T-helper 1 cell treated with Interleukin-12 subunit alpha and Interleukin-12 subunit beta and Interleukin-4 antibody, amounts not matched to agents 30 ng/mL and 1 ng/mL, for 36 hours (primary cell): ENCODE measurements around the gene CENPQ. TPM values are rescaled to one million over a fixed set of nuclear protein-coding genes. Genes with fewer than 3 reads are reported as not detected.
"Not testable (repeated sequence)": the region's sequence is repeated elsewhere in the genome, so short reads cannot be mapped to it uniquely, and the experiment has no call there.

Experiments
- intact Hi-C: fragments of 100-400 bp; cut with micrococcal nuclease; formaldehyde crosslinking; loops from one replicate; pipeline ENCODE4 v1.15.1; 2024
- total RNA-seq: library from RNA; stranded (reverse); gene quantifications from 2 replicates; pipeline ENCODE4 v1.2.3, GENCODE V29; 2022

CENPQ gene, protein sequence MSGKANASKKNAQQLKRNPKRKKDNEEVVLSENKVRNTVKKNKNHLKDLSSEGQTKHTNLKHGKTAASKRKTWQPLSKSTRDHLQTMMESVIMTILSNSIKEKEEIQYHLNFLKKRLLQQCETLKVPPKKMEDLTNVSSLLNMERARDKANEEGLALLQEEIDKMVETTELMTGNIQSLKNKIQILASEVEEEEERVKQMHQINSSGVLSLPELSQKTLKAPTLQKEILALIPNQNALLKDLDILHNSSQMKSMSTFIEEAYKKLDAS
- total RNA-seq = 11.9 and 13.7 TPM in 2 replicates

DNA sequence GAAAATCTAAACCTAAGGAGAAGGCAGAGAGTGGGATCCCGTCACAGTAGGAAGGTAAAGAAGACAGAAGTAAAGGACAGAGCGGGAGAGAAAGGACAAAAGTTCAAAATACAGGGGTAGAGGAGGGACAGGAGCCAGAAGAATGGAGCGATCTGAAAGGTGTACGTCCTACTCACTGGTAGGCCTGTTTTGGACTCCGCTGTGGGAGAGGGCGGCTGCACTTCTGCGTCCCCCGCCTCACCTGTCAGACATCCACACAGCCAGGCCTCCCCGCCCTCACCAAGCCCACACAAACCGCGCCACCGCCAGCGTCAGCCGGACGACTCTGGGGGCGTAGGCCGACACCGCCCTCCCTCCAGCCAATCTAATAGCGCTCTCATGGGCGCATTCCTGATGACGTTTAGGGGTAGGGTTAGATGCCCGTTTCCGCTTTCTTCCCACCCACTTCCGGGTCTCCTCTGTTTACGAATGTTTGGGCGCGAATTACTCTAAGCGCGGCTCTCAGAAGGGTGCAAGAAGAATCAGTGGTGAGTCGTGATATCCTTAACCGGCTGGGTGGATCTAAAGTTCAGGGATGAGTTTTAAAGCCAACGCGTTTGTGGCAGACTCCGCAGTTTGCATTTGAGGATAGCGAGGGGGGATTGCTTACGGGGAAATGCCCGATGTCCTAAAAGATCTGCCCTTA, at the start of gene CENPQ, which contains the start of gene MMUT:
CENPQ (plus strand) TSS at position 444 of the 685 bp plus-strand sequence. CDS start 6,807 bp downstream, outside the sequence.
MMUT (minus strand) TSS at position 327 of the 685 bp plus-strand sequence. CDS start 3,787 bp downstream, outside the sequence.
- intact Hi-C loops = loop anchor here (1.0 to 2.0 kb wide), 5 partner anchors 8 to 1984 kb away; partner anchors contain the start of gene C6orf141

DNA sequence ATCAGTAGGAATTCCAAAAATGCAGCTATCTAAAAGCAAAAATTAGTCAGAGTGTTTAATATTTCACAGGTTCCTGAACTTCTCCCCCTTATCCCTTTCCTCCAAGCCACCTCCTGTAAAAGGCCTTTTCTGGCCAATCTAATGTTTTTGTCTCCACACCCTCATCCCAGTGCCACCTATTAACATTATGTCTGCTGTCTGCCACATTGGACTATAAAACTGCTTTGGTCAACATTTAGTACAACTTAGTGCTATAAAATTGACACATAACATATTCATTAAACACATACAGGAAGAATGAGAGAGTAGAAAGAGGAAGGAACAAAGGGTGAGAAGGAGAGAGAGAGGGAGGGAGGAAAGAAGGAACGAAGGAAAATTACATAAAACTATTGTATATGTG, 47.8 kb upstream of the CENPQ start:
- intact Hi-C loops = no loop called here

DNA sequence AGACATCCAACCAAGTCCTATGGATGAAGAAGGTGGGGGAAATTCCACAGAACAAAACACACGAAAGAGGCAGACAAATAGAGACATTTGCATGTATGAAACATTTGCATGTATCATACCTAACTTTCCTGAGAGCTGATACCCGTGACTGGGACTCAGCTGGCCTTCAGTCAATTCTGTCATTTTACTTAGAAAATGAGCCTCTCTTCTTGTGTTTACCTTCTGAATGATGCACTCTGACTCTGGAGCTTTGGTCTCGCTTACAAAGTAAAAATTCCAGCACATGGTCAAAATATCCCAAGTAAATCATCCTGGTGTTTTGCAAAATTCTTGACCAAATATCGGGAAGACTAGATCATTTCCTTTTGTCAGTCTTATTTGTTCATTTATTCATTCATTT, 47.0 kb upstream of the CENPQ start:
- intact Hi-C loops = no loop called here

GRCh38 chr6:49423817-49424216, 39.4 kb upstream of the CENPQ start:
- intact Hi-C loops = no loop called here

DNA sequence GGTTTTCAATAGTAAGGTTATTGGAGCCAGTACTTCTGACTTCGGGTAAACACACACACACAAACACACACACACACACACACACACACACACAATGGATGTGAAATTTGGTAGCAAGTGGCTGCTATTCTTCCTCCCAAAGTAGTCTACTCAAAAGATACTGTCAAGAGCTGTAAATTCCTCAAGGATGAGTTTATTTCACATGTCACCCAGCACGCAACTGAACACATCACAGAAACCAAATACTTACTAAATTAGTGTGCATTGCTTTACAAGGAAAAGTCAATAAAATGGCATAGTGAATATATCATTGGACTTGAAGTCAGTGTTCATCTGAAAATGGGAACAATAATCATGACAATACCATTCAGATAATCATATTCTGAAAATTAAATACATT, 33.0 kb upstream of the CENPQ start:
- intact Hi-C loops = no loop called here

DNA sequence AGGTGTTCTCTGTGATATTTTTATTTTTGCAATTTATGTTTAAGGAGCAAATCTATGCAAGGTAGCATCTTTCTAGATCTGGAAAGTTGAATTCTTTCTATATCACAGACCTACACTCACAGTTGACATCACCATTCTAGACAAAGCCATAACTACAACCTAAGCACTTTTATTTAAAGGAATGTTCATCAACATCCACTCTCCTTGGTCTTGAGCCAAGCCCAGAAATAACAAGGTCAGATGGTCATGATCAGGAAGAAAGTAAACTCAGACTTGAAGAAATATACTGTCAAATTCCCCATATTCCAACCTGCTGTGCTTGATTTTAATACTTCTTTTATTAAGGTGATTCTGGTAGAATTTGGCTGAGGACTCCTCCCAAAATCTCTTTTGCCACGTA, 32.3 kb upstream of the CENPQ start:
- intact Hi-C loops = no loop called here

GRCh38 chr6:49453221-49453620, 9.9 kb upstream of the CENPQ start:
- intact Hi-C loops = loop anchor here (1.0 kb wide), 1 partner anchor 396 kb away; no protein-coding TSS in a partner anchor

- intact Hi-C loops = loop anchor here (1.0 kb wide), 1 partner anchor 8 kb away; the partner anchor contains the start of genes CENPQ and MMUT
Observed at GRCh38 chr6:49454787-49455709, 8.1 kb upstream of the CENPQ start.

- intact Hi-C loops = no loop called here
Observed at GRCh38 chr6:49457771-49458170, 5.4 kb upstream of the CENPQ start.

GRCh38 chr6:49462071-49462470, 1.1 kb upstream of the CENPQ start:
- intact Hi-C loops = loop anchor here (2.0 kb wide), 4 partner anchors 71 to 1983 kb away; partner anchors contain the start of gene C6orf141

- intact Hi-C loops = loop anchor here (2.0 kb wide), 4 partner anchors 70 to 1984 kb away; partner anchors contain the start of gene C6orf141
Observed at GRCh38 chr6:49462599-49462926, 607 bp upstream of the CENPQ start.

DNA sequence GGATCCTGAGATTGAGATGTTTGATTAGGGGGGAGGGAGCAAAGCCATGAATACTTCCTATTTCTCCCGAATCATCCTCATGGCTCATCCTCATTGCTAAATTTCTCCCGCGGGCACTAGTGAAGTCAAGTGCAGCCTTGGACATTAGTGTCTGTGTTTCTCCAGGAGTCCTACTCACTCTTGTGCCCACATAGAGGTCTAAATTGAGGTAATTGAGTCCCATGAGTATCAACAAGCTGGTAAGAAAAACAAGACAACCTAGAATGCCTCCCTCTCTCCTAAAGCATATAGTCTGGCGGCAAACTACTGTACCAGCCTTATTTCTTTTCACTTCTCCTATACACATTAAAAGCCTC, 420 bp downstream of the CENPQ start:
- intact Hi-C loops = loop anchor here (1.0 to 2.0 kb wide), 5 partner anchors 8 to 1985 kb away; partner anchors contain the start of gene C6orf141

GRCh38 chr6:49464691-49465090, 1.5 kb downstream of the CENPQ start:
- intact Hi-C loops = no loop called here

DNA sequence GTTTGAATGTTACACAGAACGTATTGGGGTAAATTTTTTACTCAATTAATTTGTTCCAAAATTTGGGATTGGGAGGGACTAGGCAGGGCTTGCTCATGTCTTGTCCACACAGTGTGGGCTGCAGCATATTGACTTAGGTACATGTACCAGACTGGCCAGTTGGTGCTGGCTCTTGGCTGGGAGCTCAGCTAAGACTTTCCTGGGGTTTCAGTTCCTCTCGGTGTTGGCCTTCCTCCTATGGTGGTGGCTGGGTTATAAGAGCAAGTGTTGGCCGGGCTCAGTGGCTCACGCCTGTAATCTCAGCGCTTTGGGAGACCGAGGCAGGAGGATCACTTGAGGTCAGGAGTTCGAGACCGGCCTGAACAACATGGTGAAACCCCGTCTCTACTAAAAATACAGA, 4.9 kb downstream of the CENPQ start:
- intact Hi-C loops = no loop called here

- intact Hi-C loops = not testable (repeated sequence)
Observed at GRCh38 chr6:49476564-49476963, 13.4 kb downstream of the CENPQ start.

DNA sequence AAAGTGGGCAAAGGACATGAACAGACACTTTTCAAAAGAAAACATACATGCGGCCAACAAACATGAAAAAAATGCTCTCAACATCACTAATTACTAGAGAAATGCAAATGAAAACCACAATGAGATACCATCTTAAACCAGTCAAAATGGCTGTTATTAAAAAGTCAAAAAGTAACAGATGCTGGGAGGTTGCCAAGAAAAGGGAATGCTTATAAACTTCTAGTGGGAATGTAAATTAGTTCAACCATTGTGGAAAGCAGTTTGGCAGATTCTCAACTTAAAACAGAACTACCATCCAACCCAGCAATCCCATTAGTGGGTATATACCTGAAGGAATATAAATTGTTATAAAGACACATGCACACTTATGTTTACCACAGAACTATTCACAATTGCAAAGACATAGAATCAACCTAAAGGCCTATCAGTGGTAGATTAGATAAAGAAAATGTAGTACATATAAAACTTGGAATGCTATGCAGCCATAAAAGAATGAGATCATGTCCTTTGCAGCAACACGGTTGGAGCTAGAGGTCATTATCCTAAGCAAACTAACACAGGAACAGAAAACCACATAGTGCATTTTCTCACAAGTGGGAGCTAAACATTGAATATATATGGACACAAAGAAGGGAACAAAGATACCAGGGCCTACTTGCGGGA, 16.3 kb downstream of the CENPQ start:
- intact Hi-C loops = no loop called here

DNA sequence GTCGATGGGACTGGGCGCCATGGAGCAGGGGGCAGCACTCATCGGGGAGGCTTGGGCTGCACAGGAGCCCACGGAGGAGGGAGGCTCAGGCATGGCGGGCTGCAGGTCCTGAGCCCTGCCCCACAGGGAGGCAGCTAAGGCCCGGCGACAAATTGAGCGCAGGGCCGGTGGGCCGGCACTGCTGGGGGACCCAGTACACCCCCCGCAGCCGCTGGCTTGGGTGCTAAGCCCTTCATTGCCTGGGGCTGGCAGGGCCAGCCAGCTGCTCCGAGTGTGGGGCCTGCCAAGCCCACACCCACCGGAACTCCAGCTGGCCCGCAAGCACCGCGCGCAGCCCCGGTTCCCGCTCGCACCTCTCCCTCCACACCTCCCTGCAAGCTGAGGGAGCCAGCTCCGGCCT, 18.7 kb downstream of the CENPQ start:
- intact Hi-C loops = not testable (repeated sequence)

- intact Hi-C loops = not testable (repeated sequence)
Observed at GRCh38 chr6:49483380-49483779, 20.2 kb downstream of the CENPQ start.

DNA sequence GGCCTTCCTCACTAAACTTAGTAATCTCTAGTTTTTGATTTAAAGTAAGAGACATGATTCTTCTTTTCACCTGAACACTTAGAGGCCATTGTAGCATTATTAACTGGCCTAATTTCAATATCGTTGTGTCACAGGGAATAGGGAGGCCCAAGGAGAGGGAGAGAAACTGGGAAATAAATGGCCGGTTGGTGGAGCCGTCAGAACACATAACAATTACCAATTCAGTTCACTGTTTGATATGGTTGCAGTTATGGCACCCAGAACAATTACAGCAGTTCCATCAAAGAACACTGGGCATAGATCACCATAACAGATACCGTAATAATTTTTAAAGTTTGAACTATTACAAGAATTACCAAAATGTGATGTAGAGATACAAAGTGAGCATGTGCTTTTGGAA, 27.5 kb downstream of the CENPQ start:
- intact Hi-C loops = no loop called here

DNA sequence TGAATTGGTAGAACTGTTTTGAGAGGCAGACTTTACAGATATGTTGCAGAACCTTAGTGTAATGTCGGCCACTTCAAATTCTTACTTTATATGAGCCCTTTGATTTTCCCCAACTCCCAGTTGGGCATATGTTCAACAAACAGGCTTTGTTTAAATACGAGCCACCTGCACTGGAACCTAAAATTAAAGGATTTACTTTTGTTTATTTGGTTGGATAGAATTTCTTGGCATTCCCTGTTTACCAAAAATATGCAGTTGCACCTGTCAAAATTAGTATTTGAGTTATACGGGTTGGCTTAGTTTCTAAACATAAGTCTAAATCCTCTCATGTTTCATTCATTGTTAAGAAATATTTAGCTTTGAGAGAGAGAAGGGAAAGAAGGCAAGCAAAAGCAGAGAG, 34.1 kb downstream of the CENPQ start:
- intact Hi-C loops = no loop called here

DNA sequence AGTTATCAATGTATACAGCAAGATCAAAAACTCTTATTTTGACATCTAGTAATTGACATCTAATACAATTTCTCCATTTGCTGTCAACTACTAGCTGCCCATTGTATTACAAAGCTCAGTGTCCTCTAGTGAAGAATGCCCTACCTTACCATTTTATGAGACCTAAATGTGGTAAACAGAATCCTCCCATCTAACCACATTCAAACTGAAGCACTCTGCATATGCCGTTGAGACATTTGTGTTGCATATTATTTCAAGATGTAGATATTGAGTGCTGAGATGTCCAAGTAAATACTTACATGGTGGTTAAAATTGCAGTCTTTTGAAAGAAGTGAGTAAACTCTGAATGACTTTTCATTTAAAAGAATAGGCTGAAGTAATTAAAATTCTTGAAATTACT, 36.0 kb downstream of the CENPQ start:
- intact Hi-C loops = no loop called here
